BLaER1 treated with 17β-estradiol and CSF1 and Interleukin-3, amounts not matched to agents 10 nM and 100 nM (cell line): ENCODE data around the gene UTP4.

Experiments used
- H3K27ac ChIP-seq, 11 experiments: shearing (Covaris generic); formaldehyde crosslinking; 2 replicates each; pipeline ENCODE4 v1.8.1; 2022
- H3K27me3 ChIP-seq, 11 experiments: shearing (Covaris generic); formaldehyde crosslinking; 2 replicates each; pipeline ENCODE4 v1.8.1; 2022
- H3K36me3 ChIP-seq, 11 experiments: shearing (Covaris generic); formaldehyde crosslinking; 2 replicates each; pipeline ENCODE4 v1.8.1; 2022
- H3K4me1 ChIP-seq, 10 experiments: shearing (Covaris generic); formaldehyde crosslinking; 2 replicates each; pipeline ENCODE4 v1.8.1; 2022
- H3K4me2 ChIP-seq, 11 experiments: shearing (Covaris generic); formaldehyde crosslinking; 2 replicates each; pipeline ENCODE4 v1.8.1; 2022
- H3K4me3 ChIP-seq, 10 experiments: shearing (Covaris generic); formaldehyde crosslinking; 2 replicates each; pipeline ENCODE4 v1.8.1; 2022
- H3K9ac ChIP-seq, 11 experiments: shearing (Covaris generic); formaldehyde crosslinking; 2 replicates each; pipeline ENCODE4 v1.8.1; 2022
- H3K9me3 ChIP-seq, 11 experiments: shearing (Covaris generic); formaldehyde crosslinking; replicated peaks in 1 of 11; 2 replicates each; pipeline ENCODE4 v1.8.1; 2022
- H4K20me1 ChIP-seq, 11 experiments: shearing (Covaris generic); formaldehyde crosslinking; 2 replicates each; pipeline ENCODE4 v1.8.1; 2022
- Cebpa-rat ChIP-seq, 11 experiments: shearing (Covaris generic); IDR thresholded peaks; 2 replicates each; pipeline ENCODE4 v1.8.1; 2022

The UTP4 gene

DNA sequence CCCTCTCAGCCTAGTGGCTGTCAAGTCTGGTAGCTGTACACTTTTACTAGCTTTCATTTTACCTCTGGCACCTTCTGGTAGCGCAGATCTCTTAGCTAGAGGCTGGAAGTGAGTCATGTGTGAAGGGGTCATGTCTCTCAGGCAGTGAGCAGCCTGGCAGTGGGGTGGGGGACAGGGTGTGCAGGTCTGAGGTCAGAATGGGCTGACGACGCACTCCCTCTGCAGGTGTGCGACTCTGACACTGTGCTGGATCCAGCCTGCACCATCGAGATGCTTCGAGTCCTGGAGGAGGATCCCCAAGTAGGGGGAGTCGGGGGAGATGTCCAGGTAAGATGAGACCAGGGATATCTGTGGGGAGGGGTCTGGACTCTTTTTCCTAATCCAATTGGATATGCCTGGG is 19.2 kb upstream of the UTP4 start:
- Histone ChIP-seq H3K9ac (no peak overlapping the region), H3K4me2 (no peak overlapping the region), H3K4me1 (peaks cover 6 to 46% (median 14%) of the 10 kb centered on the region in 10 experiments; a peak in 15 of 20 replicates), H3K9me3 (no peaks in the 10 kb centered on the region), H4K20me1 (peaks cover 69 to 100% (median 98%) of the 10 kb centered on the region in 11 experiments; a peak in 21 of 22 replicates), H3K36me3 (peaks cover 56 to 91% (median 76%) of the 10 kb centered on the region in 11 experiments), H3K4me3 (no peak overlapping the region), H3K27ac (no peak overlapping the region), H3K27me3 (peaks cover 9 to 17% (median 13%) of the 10 kb centered on the region in 11 experiments)
- TF ChIP-seq Cebpa-rat (IDR thresholded peaks at IDR 0.05): no peak

DNA sequence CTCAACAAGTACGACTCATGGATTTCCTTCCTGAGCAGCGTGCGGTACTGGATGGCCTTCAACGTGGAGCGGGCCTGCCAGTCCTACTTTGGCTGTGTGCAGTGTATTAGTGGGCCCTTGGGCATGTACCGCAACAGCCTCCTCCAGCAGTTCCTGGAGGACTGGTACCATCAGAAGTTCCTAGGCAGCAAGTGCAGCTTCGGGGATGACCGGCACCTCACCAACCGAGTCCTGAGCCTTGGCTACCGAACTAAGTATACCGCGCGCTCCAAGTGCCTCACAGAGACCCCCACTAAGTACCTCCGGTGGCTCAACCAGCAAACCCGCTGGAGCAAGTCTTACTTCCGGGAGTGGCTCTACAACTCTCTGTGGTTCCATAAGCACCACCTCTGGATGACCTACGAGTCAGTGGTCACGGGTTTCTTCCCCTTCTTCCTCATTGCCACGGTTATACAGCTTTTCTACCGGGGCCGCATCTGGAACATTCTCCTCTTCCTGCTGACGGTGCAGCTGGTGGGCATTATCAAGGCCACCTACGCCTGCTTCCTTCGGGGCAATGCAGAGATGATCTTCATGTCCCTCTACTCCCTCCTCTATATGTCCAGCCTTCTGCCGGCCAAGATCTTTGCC is 18.0 kb upstream of the UTP4 start:
- no peaks in the 10 kb centered on the region for H3K9me3 ChIP-seq
- H3K27ac ChIP-seq: peak overlapping the region in 2 of 11 experiments; percentile 29 to 32; a peak in 1 of 22 replicates
- TF ChIP-seq Cebpa-rat (IDR thresholded peaks at IDR 0.05): no peak
- peaks cover 65 to 98% (median 83%) of the 10 kb centered on the region in 11 experiments for H3K36me3 ChIP-seq
- H3K4me3 ChIP-seq: no peak overlapping the region
- H3K27me3 ChIP-seq: peaks cover 0 to 4% (median under 1%) of the 10 kb centered on the region in 11 experiments; a peak in 9 of 22 replicates
- H4K20me1 ChIP-seq: peaks cover 68 to 100% (median 98%) of the 10 kb centered on the region in 11 experiments
- peak overlapping the region in 5 of 11 experiments; percentile 26 to 57 (median 38); a peak in 10 of 22 replicates for H3K4me2 ChIP-seq
- H3K4me1 ChIP-seq: peaks cover 6 to 46% (median 15%) of the 10 kb centered on the region in 10 experiments; a peak in 15 of 20 replicates
- no peak overlapping the region for H3K9ac ChIP-seq

DNA sequence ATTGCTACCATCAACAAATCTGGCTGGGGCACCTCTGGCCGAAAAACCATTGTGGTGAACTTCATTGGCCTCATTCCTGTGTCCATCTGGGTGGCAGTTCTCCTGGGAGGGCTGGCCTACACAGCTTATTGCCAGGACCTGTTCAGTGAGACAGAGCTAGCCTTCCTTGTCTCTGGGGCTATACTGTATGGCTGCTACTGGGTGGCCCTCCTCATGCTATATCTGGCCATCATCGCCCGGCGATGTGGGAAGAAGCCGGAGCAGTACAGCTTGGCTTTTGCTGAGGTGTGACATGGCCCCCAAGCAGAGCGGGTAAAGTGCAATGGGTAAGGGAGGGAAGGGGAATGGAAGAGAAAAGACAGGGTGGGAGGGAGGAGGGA is 17.5 kb upstream of the UTP4 start:
- peak overlapping the region in 1 of 11 experiments; percentile 32; a peak in 1 of 22 replicates for H3K27ac ChIP-seq
- H3K4me1 ChIP-seq: peaks cover 6 to 46% (median 15%) of the 10 kb centered on the region in 10 experiments; a peak in 15 of 20 replicates
- peak overlapping the region in 5 of 11 experiments; percentile 26 to 57 (median 38); a peak in 10 of 22 replicates for H3K4me2 ChIP-seq
- H3K36me3 ChIP-seq: peaks cover 65 to 98% (median 83%) of the 10 kb centered on the region in 11 experiments
- no peaks in the 10 kb centered on the region for H3K9me3 ChIP-seq
- no peak for TF ChIP-seq Cebpa-rat (IDR thresholded peaks at IDR 0.05)
- no peaks in the 10 kb centered on the region for H3K27me3 ChIP-seq
- H3K4me3 ChIP-seq: no peak overlapping the region
- no peak overlapping the region for H3K9ac ChIP-seq
- H4K20me1 ChIP-seq: peaks cover 63 to 100% (median 98%) of the 10 kb centered on the region in 11 experiments

DNA sequence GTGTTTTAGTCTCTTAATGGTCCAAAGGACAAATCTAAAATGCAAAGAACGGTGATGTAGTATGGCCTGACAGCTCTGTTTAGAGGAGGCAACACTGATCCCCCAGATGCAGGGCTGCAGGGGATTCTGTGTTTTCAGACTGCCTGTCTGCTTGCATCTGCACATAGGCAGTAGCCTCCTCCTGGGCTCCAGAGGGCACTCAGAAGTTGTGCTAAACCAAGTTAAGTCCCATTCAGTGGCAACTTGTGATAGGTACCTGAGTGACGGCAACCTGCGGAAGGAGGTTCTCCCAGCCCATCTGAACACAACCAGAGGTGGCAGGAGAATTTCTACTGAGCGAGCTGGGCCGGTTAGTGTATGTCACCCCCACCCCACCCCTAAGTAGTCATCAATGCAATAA is 17.1 kb upstream of the UTP4 start:
- peaks cover 68 to 98% (median 83%) of the 10 kb centered on the region in 11 experiments for H3K36me3 ChIP-seq
- peaks cover 62 to 100% (median 99%) of the 10 kb centered on the region in 11 experiments for H4K20me1 ChIP-seq
- H3K4me3 ChIP-seq: no peak overlapping the region
- H3K4me2 ChIP-seq: peak overlapping the region in 3 of 11 experiments; percentile 38 to 57 (median 51); a peak in 6 of 22 replicates
- no peak for TF ChIP-seq Cebpa-rat (IDR thresholded peaks at IDR 0.05)
- H3K9me3 ChIP-seq: no peaks in the 10 kb centered on the region
- H3K9ac ChIP-seq: no peak overlapping the region
- no peak overlapping the region for H3K27ac ChIP-seq
- peaks cover 6 to 46% (median 15%) of the 10 kb centered on the region in 10 experiments; a peak in 15 of 20 replicates for H3K4me1 ChIP-seq
- no peaks in the 10 kb centered on the region for H3K27me3 ChIP-seq

DNA sequence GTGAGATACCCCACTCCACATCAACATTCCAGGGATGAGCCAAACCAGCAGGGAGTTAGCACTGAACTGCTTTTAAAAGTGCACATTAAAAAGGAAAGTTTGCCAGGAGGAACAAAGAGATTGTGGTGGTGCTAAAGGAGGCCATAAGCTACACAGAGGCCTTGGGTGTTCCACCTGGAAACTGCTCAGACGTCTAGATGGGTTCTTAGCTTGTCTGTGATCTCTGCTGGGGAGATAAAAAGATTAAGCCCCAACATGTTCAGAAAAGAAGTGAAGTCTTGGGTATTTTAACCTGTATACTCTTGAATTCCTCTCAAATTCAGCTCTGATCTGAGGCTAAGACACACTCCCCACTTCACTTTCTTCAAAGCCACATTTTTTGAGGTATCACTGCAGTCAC is 16.6 kb upstream of the UTP4 start:
- Histone ChIP-seq H3K9ac (no peak overlapping the region), H3K4me2 (peak overlapping the region in 2 of 11 experiments; percentile 33 to 38; a peak in 2 of 22 replicates), H3K27me3 (no peaks in the 10 kb centered on the region), H3K4me3 (no peak overlapping the region), H3K4me1 (peaks cover 6 to 46% (median 15%) of the 10 kb centered on the region in 10 experiments; a peak in 15 of 20 replicates), H3K27ac (no peak overlapping the region), H3K9me3 (no peaks in the 10 kb centered on the region), H3K36me3 (peaks cover 68 to 98% (median 83%) of the 10 kb centered on the region in 11 experiments), H4K20me1 (peaks cover 57 to 100% (median 99%) of the 10 kb centered on the region in 11 experiments)
- TF ChIP-seq Cebpa-rat (IDR thresholded peaks at IDR 0.05): no peak

DNA sequence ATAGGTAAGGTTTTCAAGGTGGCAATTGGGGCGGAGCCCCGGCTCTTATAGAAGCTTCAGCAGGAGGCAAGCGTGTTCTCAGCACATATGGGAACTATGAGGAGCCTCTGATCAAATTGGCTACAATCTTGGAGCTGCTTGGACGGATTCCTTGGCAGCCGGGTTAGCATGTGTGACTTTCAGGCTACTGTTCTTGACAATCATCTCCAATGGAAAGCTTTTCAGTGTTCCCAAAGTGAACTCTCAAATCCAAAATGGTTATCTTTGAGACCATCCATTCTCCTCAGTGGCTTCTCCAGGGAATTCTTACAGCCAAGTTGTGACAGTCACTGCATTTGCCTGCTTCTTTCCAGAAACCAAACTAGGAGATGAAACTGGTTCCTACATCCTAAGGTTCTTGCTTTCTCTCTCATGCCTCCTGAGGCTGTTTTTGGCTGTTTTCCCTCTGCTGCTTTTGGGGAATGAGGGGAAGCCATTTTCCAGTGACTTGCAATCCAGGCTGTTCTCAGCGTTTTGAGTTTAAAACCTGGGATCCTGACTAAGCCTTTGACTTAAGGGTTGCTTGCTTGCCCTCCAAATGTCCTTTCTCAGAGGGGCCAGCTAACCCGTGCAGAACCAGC is 16.1 kb upstream of the UTP4 start:
- TF ChIP-seq Cebpa-rat (IDR thresholded peaks at IDR 0.05): no peak
- Histone ChIP-seq H3K36me3 (peaks cover 73 to 98% (median 87%) of the 10 kb centered on the region in 11 experiments), H3K27me3 (no peaks in the 10 kb centered on the region), H4K20me1 (peaks cover 55 to 100% (median 99%) of the 10 kb centered on the region in 11 experiments), H3K27ac (no peak overlapping the region), H3K9me3 (no peaks in the 10 kb centered on the region), H3K4me1 (peaks cover 6 to 46% (median 15%) of the 10 kb centered on the region in 10 experiments; a peak in 15 of 20 replicates), H3K4me3 (no peak overlapping the region), H3K9ac (no peak overlapping the region), H3K4me2 (no peak overlapping the region)

DNA sequence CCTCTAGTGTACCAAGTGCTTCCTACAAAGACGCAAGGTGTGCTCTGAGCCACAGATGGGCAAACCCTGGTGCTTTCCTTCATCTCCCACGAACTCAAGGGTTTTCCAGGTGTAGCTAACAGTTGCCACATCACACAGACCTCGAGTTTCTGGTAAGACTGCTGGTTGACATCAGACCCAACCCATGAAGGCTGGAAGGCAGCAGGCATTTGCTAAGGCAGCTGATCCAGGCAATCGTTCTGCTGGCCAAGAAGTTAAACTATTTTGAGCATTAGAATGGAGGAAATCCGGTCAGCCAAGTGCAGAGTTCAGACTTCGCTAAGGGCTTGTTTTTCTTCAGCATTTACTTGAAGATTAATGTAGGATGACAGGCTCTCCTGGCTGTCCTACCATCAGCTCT is 15.5 kb upstream of the UTP4 start:
- Histone ChIP-seq H3K4me3 (no peak overlapping the region), H3K9ac (no peak overlapping the region), H3K36me3 (peaks cover 74 to 98% (median 85%) of the 10 kb centered on the region in 11 experiments), H3K4me1 (peaks cover 6 to 46% (median 15%) of the 10 kb centered on the region in 10 experiments; a peak in 15 of 20 replicates), H3K4me2 (no peak overlapping the region), H4K20me1 (peaks cover 49 to 100% (median 99%) of the 10 kb centered on the region in 11 experiments), H3K9me3 (no peaks in the 10 kb centered on the region), H3K27ac (no peak overlapping the region), H3K27me3 (no peaks in the 10 kb centered on the region)
- no peak for TF ChIP-seq Cebpa-rat (IDR thresholded peaks at IDR 0.05)

DNA sequence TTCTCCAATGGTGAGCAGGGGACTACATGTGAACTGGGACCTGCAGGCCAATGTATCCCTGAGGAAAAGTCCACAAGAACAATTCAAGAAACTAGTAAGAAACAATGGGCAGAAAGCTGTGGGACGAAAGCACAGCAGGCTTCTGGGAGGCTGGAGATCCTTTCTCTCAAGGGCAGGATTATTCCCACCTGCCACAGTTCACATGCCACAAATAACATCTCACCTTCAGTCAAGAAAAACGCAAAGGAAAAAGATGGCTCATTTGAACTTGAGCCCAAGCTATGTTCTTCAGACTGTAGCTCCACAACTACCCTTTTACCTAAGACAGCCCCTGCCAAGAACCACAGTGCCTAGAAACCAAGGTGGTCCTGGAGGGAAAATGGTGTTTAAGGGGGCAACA is 14.0 kb upstream of the UTP4 start:
- Histone ChIP-seq H3K36me3 (peaks cover 83 to 100% (median 97%) of the 10 kb centered on the region in 11 experiments), H3K4me2 (no peak overlapping the region), H4K20me1 (peaks cover 41 to 100% (median 99%) of the 10 kb centered on the region in 11 experiments; a peak in 21 of 22 replicates), H3K27ac (no peak overlapping the region), H3K27me3 (no peaks in the 10 kb centered on the region), H3K4me3 (no peak overlapping the region), H3K9me3 (no peaks in the 10 kb centered on the region), H3K4me1 (peaks cover 6 to 34% (median 15%) of the 10 kb centered on the region in 10 experiments; a peak in 15 of 20 replicates), H3K9ac (no peak overlapping the region)
- no peak for TF ChIP-seq Cebpa-rat (IDR thresholded peaks at IDR 0.05)

DNA sequence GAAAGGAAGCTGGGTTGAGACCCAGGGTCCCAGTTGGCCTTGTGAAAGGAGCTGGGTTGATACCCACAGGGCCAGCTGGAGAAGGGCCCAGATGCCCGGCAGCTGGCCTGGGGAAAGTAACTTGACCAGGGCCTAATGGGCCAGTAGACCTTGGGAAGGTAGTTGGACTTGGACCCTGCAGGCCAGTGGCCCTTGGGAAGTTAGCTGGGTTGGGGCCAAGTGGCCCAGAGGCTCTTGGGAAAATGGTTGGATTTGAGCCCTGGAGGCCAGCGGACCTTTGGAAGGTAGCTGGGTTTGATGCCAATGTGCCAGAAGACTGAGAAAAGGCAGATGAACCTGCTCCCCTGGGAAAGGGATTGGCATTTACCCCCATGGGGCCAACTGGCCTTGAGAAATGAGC is 13.5 kb upstream of the UTP4 start:
- Histone ChIP-seq H4K20me1 (peaks cover 40 to 100% (median 99%) of the 10 kb centered on the region in 11 experiments; a peak in 21 of 22 replicates), H3K9me3 (no peaks in the 10 kb centered on the region), H3K27ac (no peak overlapping the region), H3K36me3 (peaks cover 83 to 99% (median 93%) of the 10 kb centered on the region in 11 experiments), H3K9ac (no peak overlapping the region), H3K4me1 (peaks cover 6 to 32% (median 14%) of the 10 kb centered on the region in 10 experiments; a peak in 15 of 20 replicates), H3K27me3 (no peaks in the 10 kb centered on the region), H3K4me3 (no peak overlapping the region), H3K4me2 (no peak overlapping the region)
- no peak for TF ChIP-seq Cebpa-rat (IDR thresholded peaks at IDR 0.05)
